HEK293 (cell line): ENCODE data around the gene UVSSA.

ENCODE experiments used
- CTCF ChIA-PET: fragments of 350-600 bp; formaldehyde crosslinking; extraction: SDS; loops from one replicate; lab custom pipeline; 2021; ENCODE audit warnings: antibody characterized with exemption; lab: Yijun Ruan, JAX
- POLR2A ChIA-PET: fragments of 300-600 bp; formaldehyde crosslinking; extraction: SDS; loops from one replicate; lab custom pipeline; 2020; ENCODE audit warnings: antibody characterized with exemption, inconsistent platforms; lab: Yijun Ruan, JAX
- H3K27ac ChIP-seq: fragments of 200-500 bp; sonication (Bioruptor generic); 2 replicates; pipeline ENCODE4 v1.5.1; 2014; ENCODE audit warnings: low read depth, low read length, control low read depth, inconsistent platforms; ENCODE audit errors: extremely low read depth
- H3K36me3 ChIP-seq, 2 experiments: fragments of 200-500 bp in 1 of 2; sonication (Bioruptor generic) in 1 of 2; 1 replicate in 1 of 2; 2 replicates in 1 of 2; pipeline ENCODE4 v1.5.1; 2014 to 2017; ENCODE audit warnings: inconsistent platforms in 2 of 2, low read length in 2 of 2; ENCODE audit not compliant: control insufficient read depth in 2 of 2, insufficient read depth in 1 of 2
- H3K4me1 ChIP-seq: fragments of 200-500 bp; sonication (Bioruptor generic); 2 replicates; pipeline ENCODE4 v1.5.1; 2014; ENCODE audit warnings: mild to moderate bottlenecking, low read length, inconsistent platforms; ENCODE audit not compliant: control insufficient read depth, insufficient read depth
- H3K4me3 ChIP-seq: 2 replicates; pipeline ENCODE4 v1.5.1; 2011; ENCODE audit warnings: low read depth, mild to moderate bottlenecking, control low read depth, low read length, moderate library complexity
- H3K9me3 ChIP-seq: fragments of 200-500 bp; sonication (Bioruptor generic); 2 replicates; pipeline ENCODE4 v1.5.1; 2014; ENCODE audit warnings: low read depth, low read length, inconsistent platforms; ENCODE audit not compliant: control insufficient read depth, insufficient read depth
- HOXD13 ChIP-seq: sonication (generic); formaldehyde crosslinking; IDR thresholded peaks from 2 replicates; pipeline ENCODE4 v1.8.0; 2022; ENCODE audit warnings: missing genetic modification reagents, borderline replicate concordance
- KLF16 ChIP-seq: fragments of 450-650 bp; formaldehyde crosslinking; IDR thresholded peaks from 2 replicates; pipeline ENCODE4 v1.5.1; 2017; ENCODE audit warnings: missing biosample characterization, missing genetic modification characterization
- KLF8 ChIP-seq: fragments of 450-650 bp; formaldehyde crosslinking; IDR thresholded peaks from 2 replicates; pipeline ENCODE4 v1.5.1; 2016; ENCODE audit warnings: missing biosample characterization, missing genetic modification characterization
- PRDM2 ChIP-seq: fragments of 450-650 bp; formaldehyde crosslinking; IDR thresholded peaks from 2 replicates; pipeline ENCODE4 v1.5.1; 2016; ENCODE audit warnings: missing biosample characterization, missing genetic modification characterization, borderline replicate concordance
- RBAK ChIP-seq: fragments of 450-650 bp; formaldehyde crosslinking; IDR thresholded peaks from 2 replicates; pipeline ENCODE4 v1.5.1; 2016; ENCODE audit warnings: missing biosample characterization, missing genetic modification characterization
- REPIN1 ChIP-seq: fragments of 450-650 bp; formaldehyde crosslinking; IDR thresholded peaks from 2 replicates; pipeline ENCODE4 v1.5.1; 2017; ENCODE audit warnings: missing biosample characterization, missing genetic modification characterization, low read depth
- ZBTB11 ChIP-seq: fragments of 450-650 bp; formaldehyde crosslinking; conservative IDR thresholded peaks from 2 replicates; pipeline ENCODE4 v1.5.1; 2016; ENCODE audit warnings: low read depth, missing biosample characterization, missing genetic modification characterization
- ZNF114 ChIP-seq: fragments of 450-650 bp; formaldehyde crosslinking; IDR thresholded peaks from 2 replicates; pipeline ENCODE4 v1.5.0; 2017; ENCODE audit warnings: missing biosample characterization, missing genetic modification characterization
- ZNF354C ChIP-seq: fragments of 450-650 bp; formaldehyde crosslinking; IDR thresholded peaks from 2 replicates; pipeline ENCODE4 v1.5.1; 2016; ENCODE audit warnings: missing biosample characterization, missing genetic modification characterization, low read depth, borderline replicate concordance
- ZNF423 ChIP-seq: fragments of 450-650 bp; formaldehyde crosslinking; IDR thresholded peaks from 2 replicates; pipeline ENCODE4 v1.5.1; 2016; ENCODE audit warnings: missing biosample characterization, missing genetic modification characterization
- ZNF426 ChIP-seq: fragments of 450-650 bp; formaldehyde crosslinking; IDR thresholded peaks from 2 replicates; pipeline ENCODE4 v1.5.1; 2017; ENCODE audit warnings: missing biosample characterization, missing genetic modification characterization, mild to moderate bottlenecking, inconsistent platforms, moderate library complexity
- ZNF433 ChIP-seq: fragments of 450-650 bp; formaldehyde crosslinking; IDR thresholded peaks from 2 replicates; pipeline ENCODE4 v1.5.1; 2016; ENCODE audit warnings: missing biosample characterization, missing genetic modification characterization, low read depth
- ZNF548 ChIP-seq: fragments of 450-650 bp; formaldehyde crosslinking; IDR thresholded peaks from 2 replicates; pipeline ENCODE4 v1.5.1; 2016; ENCODE audit warnings: missing biosample characterization, missing genetic modification characterization
- ZNF580 ChIP-seq: fragments of 450-650 bp; formaldehyde crosslinking; IDR thresholded peaks from 2 replicates; pipeline ENCODE4 v1.5.1; 2016; ENCODE audit warnings: missing biosample characterization, missing genetic modification characterization
- ZNF585B ChIP-seq: fragments of 450-650 bp; formaldehyde crosslinking; IDR thresholded peaks from 2 replicates; pipeline ENCODE4 v1.5.1; 2016; ENCODE audit warnings: missing biosample characterization, missing genetic modification characterization
- ZNF626 ChIP-seq: fragments of 450-650 bp; sonication (Bioruptor Pico); formaldehyde crosslinking; IDR thresholded peaks from 2 replicates; pipeline ENCODE4 v1.5.1; 2018; ENCODE audit warnings: missing biosample characterization, missing genetic modification characterization, inconsistent platforms
- ZNF76 ChIP-seq: fragments of 450-650 bp; formaldehyde crosslinking; IDR thresholded peaks from 2 replicates; pipeline ENCODE4; 2016; ENCODE audit warnings: low read depth, missing biosample characterization, missing genetic modification characterization, borderline replicate concordance
- TF ChIP-seq, protein P1 (sequence below): fragments of 450-650 bp; formaldehyde crosslinking; IDR thresholded peaks from 2 replicates; pipeline ENCODE4 v1.5.1; 2016; ENCODE audit warnings: missing biosample characterization, missing genetic modification characterization, low read depth
- TF ChIP-seq, protein P2 (sequence below): fragments of 450-650 bp; formaldehyde crosslinking; IDR thresholded peaks from 2 replicates; pipeline ENCODE4 v1.5.1; 2017; ENCODE audit warnings: missing biosample characterization, missing genetic modification characterization

Gene UVSSA

GRCh38 chr4:1340181-1340747, 6.7 kb upstream of the UVSSA start:
- CTCF ChIA-PET = no interaction called here
- TF ChIP-seq KLF16 = no peak
- TF ChIP-seq, protein P1, sequence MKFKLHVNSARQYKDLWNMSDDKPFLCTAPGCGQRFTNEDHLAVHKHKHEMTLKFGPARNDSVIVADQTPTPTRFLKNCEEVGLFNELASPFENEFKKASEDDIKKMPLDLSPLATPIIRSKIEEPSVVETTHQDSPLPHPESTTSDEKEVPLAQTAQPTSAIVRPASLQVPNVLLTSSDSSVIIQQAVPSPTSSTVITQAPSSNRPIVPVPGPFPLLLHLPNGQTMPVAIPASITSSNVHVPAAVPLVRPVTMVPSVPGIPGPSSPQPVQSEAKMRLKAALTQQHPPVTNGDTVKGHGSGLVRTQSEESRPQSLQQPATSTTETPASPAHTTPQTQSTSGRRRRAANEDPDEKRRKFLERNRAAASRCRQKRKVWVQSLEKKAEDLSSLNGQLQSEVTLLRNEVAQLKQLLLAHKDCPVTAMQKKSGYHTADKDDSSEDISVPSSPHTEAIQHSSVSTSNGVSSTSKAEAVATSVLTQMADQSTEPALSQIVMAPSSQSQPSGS (tag by site-specific recombination) = no peak
- no peak for TF ChIP-seq ZNF548 (tag by site-specific recombination)
- no peak for TF ChIP-seq ZNF354C
- TF ChIP-seq ZNF76 (tag by site-specific recombination) = no peak
- no peak for TF ChIP-seq ZBTB11
- TF ChIP-seq RBAK (tag by site-specific recombination) = no peak
- no peak for TF ChIP-seq REPIN1
- no peak for TF ChIP-seq HOXD13 (CRISPR knock-in tag)
- TF ChIP-seq PRDM2 (tag by site-specific recombination) = no peak
- no peak for TF ChIP-seq KLF8
- TF ChIP-seq, all 188 proteins: peak for 0
- Histone ChIP-seq H3K9me3 (no peaks in the 10 kb centered on the region), H3K4me3 (no peak overlapping the region), H3K36me3 (peaks cover 0 to 60% of the 10 kb centered on the region in 2 experiments; a peak in 1 of 3 replicates), H3K27ac (no peak overlapping the region), H3K4me1 (no peaks in the 10 kb centered on the region)
- POLR2A ChIA-PET = no interaction called here

DNA sequence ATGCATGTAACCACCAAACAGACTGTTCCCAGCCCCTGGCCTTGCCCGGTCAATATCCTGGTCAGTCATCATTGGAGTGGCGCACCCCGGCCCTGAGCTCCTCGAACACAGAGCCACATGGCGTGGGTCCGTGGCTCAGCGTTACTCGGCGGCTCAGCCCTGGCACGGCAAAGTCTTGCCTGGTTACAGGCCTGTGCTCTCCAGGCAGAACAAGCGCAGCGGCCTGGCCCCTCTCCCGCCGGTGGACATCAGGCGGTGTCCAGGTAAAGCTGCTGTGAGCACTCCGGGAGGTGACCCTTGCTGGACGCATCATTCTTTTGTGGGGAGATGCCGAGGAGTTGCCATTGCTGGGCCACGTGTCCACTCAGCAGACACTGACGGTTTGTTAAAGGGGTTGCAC, 6.1 kb upstream of the UVSSA start:
- TF ChIP-seq ZNF585B (tag by site-specific recombination) = no peak
- TF ChIP-seq ZNF626 (tag by site-specific recombination) = no peak
- TF ChIP-seq, protein P2, sequence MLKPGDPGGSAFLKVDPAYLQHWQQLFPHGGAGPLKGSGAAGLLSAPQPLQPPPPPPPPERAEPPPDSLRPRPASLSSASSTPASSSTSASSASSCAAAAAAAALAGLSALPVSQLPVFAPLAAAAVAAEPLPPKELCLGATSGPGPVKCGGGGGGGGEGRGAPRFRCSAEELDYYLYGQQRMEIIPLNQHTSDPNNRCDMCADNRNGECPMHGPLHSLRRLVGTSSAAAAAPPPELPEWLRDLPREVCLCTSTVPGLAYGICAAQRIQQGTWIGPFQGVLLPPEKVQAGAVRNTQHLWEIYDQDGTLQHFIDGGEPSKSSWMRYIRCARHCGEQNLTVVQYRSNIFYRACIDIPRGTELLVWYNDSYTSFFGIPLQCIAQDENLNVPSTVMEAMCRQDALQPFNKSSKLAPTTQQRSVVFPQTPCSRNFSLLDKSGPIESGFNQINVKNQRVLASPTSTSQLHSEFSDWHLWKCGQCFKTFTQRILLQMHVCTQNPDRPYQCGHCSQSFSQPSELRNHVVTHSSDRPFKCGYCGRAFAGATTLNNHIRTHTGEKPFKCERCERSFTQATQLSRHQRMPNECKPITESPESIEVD (tag by site-specific recombination) = no peak
- no peak for TF ChIP-seq ZNF76 (tag by site-specific recombination)
- TF ChIP-seq ZNF114 (tag by site-specific recombination) = no peak
- no peak for TF ChIP-seq ZNF426
- no peak for TF ChIP-seq ZNF580 (tag by site-specific recombination)
- TF ChIP-seq ZNF433 = no peak
- no peak for TF ChIP-seq ZNF423 (tag by site-specific recombination)
- no peak overlapping the region for H3K4me3 ChIP-seq
- no peaks in the 10 kb centered on the region for H3K4me1 ChIP-seq
- POLR2A ChIA-PET = no interaction called here
- CTCF ChIA-PET = no interaction called here
- peaks cover 0 to 57% of the 10 kb centered on the region in 2 experiments; a peak in 1 of 3 replicates for H3K36me3 ChIP-seq
- H3K9me3 ChIP-seq = no peaks in the 10 kb centered on the region
- no peak overlapping the region for H3K27ac ChIP-seq
